Stimulated activated CD4-positive, alpha-beta T cell treated with anti-CD3 and anti-CD28 coated beads, Interleukin-4, amount 100 ng/mL, for 4 hours (primary cell): ENCODE results near the gene TULP1.

Experiments
- DNase-seq, 2 experiments: peaks; one replicate each; pipeline ENCODE4 v3.0.0-alpha.2; 2020

TULP1 gene

GRCh38 chr6:35454391-35455110 lies 58.1 kb downstream of the TULP1 start:
- no peak for DNase-seq

- DNase-seq: no peak
These were observed 59.5 kb downstream of the TULP1 start for GRCh38 chr6:35453236-35453635.

- peak; percentile 82 to 92 for DNase-seq
These were observed 60.3 kb downstream of the TULP1 start, which contains the start of gene FANCE for GRCh38 chr6:35452183-35453090. Gene FANCE, plus strand, starts transcription at chr6:35452338. Its CDS starts 208 bp downstream, at chr6:35452546.

- DNase-seq: no peak
These were observed 61.1 kb downstream of the TULP1 start for GRCh38 chr6:35451354-35452182.

- DNase-seq: peak; percentile 15 to 18
These were observed 63.3 kb downstream of the TULP1 start for GRCh38 chr6:35449287-35449881.

- no peak for DNase-seq
These were observed 64.5 kb downstream of the TULP1 start for GRCh38 chr6:35448191-35448590.
